HS-5 (cell line): Measurements from ENCODE around the gene TCHHL1.
"Not testable (repeated sequence)": the region's sequence is repeated elsewhere in the genome, so short reads cannot be mapped to it uniquely, and the experiment has no call there.

Source experiments
- DNase-seq: peaks from one replicate; pipeline ENCODE4 v3.0.0-alpha.2; 2012; ENCODE audit warnings: low read depth

TCHHL1 gene

GRCh38 chr1:152086760-152087159 is 2.1 kb downstream of the TCHHL1 start:
- DNase-seq, result no peak

GRCh38 chr1:152084853-152085252 is 4.0 kb downstream of the TCHHL1 start:
- no peak for DNase-seq

- DNase-seq, result not testable (repeated sequence)
Observed at GRCh38 chr1:152081026-152081425, 7.8 kb downstream of the TCHHL1 start.

- DNase-seq, result not testable (repeated sequence)
Observed at GRCh38 chr1:152080494-152080893, 8.4 kb downstream of the TCHHL1 start.

- no peak for DNase-seq
Observed at GRCh38 chr1:152078831-152079441, 9.9 kb downstream of the TCHHL1 start.

GRCh38 chr1:152072311-152072710 is 16.6 kb downstream of the TCHHL1 start:
- no peak for DNase-seq

GRCh38 chr1:152071123-152071522 is 17.7 kb downstream of the TCHHL1 start:
- DNase-seq, result no peak

GRCh38 chr1:152067929-152068328 is 20.9 kb downstream of the TCHHL1 start:
- DNase-seq, result no peak

GRCh38 chr1:152067150-152067549 is 21.7 kb downstream of the TCHHL1 start:
- DNase-seq, result no peak

GRCh38 chr1:152061952-152062351 is 26.9 kb downstream of the TCHHL1 start:
- no peak for DNase-seq

GRCh38 chr1:152053375-152053774 is 35.5 kb downstream of the TCHHL1 start:
- no peak for DNase-seq

GRCh38 chr1:152052606-152053005 is 36.3 kb downstream of the TCHHL1 start:
- DNase-seq, result peak; percentile 42

GRCh38 chr1:152050886-152051675 is 37.8 kb downstream of the TCHHL1 start:
- no peak for DNase-seq

GRCh38 chr1:152049291-152050083 is 39.4 kb downstream of the TCHHL1 start:
- DNase-seq, result peak; percentile 60

GRCh38 chr1:152048416-152049009 is 40.4 kb downstream of the TCHHL1 start:
- peak; percentile 82 for DNase-seq

- DNase-seq, result peak; percentile 97
Observed at GRCh38 chr1:152047730-152048415, 41.0 kb downstream of the TCHHL1 start.

GRCh38 chr1:152047413-152047729 is 41.5 kb downstream of the TCHHL1 start:
- DNase-seq, result no peak

GRCh38 chr1:152044386-152044785 is 44.5 kb downstream of the TCHHL1 start:
- DNase-seq, result no peak

- no peak for DNase-seq
Observed at GRCh38 chr1:152043870-152044269, 45.0 kb downstream of the TCHHL1 start.

GRCh38 chr1:152042030-152042429 is 46.8 kb downstream of the TCHHL1 start:
- DNase-seq, result no peak

- DNase-seq, result no peak
Observed at GRCh38 chr1:152039886-152040285, 49.0 kb downstream of the TCHHL1 start.

GRCh38 chr1:152039461-152039860 is 49.4 kb downstream of the TCHHL1 start:
- no peak for DNase-seq
